HL-60 (cell line): ENCODE measurements around the gene EPS8.

ENCODE experiments used
- CTCF ChIP-seq: IDR thresholded peaks from one replicate; pipeline ENCODE4 v1.5.1; 2011; ENCODE audit warnings: low read length, control low read depth, inconsistent platforms; ENCODE audit not compliant: insufficient read depth
- GABPA ChIP-seq: IDR thresholded peaks from 2 replicates; pipeline ENCODE4 v1.6.1; 2012; ENCODE audit warnings: low read depth
- POLR2AphosphoS5 ChIP-seq: IDR thresholded peaks from 2 replicates; pipeline ENCODE4 v1.6.1; 2012; ENCODE audit warnings: low read depth
- SPI1 ChIP-seq: IDR thresholded peaks from 2 replicates; pipeline ENCODE4 v1.6.1; 2012; ENCODE audit warnings: low read depth, mild to moderate bottlenecking, borderline replicate concordance
- TF ChIP-seq, protein P1 (sequence below): IDR thresholded peaks from 2 replicates; pipeline ENCODE4 v1.6.1; 2012; ENCODE audit warnings: low read depth; ENCODE audit not compliant: insufficient replicate concordance

- TF ChIP-seq CTCF (no peak), POLR2AphosphoS5 (no peak), GABPA (no peak), SPI1 (no peak)
- TF ChIP-seq, protein P1, sequence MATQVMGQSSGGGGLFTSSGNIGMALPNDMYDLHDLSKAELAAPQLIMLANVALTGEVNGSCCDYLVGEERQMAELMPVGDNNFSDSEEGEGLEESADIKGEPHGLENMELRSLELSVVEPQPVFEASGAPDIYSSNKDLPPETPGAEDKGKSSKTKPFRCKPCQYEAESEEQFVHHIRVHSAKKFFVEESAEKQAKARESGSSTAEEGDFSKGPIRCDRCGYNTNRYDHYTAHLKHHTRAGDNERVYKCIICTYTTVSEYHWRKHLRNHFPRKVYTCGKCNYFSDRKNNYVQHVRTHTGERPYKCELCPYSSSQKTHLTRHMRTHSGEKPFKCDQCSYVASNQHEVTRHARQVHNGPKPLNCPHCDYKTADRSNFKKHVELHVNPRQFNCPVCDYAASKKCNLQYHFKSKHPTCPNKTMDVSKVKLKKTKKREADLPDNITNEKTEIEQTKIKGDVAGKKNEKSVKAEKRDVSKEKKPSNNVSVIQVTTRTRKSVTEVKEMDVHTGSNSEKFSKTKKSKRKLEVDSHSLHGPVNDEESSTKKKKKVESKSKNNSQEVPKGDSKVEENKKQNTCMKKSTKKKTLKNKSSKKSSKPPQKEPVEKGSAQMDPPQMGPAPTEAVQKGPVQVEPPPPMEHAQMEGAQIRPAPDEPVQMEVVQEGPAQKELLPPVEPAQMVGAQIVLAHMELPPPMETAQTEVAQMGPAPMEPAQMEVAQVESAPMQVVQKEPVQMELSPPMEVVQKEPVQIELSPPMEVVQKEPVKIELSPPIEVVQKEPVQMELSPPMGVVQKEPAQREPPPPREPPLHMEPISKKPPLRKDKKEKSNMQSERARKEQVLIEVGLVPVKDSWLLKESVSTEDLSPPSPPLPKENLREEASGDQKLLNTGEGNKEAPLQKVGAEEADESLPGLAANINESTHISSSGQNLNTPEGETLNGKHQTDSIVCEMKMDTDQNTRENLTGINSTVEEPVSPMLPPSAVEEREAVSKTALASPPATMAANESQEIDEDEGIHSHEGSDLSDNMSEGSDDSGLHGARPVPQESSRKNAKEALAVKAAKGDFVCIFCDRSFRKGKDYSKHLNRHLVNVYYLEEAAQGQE, result no peak
Observed at GRCh38 chr12:15697201-15697600, 92.0 kb downstream of the EPS8 start.
